Ishikawa (cell line): Measurements from ENCODE around the gene CRPPA.

Source experiments
- CEBPB ChIP-seq: IDR thresholded peaks from 2 replicates; pipeline ENCODE4 v1.6.1; 2012
- CREB1 ChIP-seq: IDR thresholded peaks from 2 replicates; pipeline ENCODE4 v1.6.1; 2012; ENCODE audit warnings: low read depth
- EGR1 ChIP-seq: IDR thresholded peaks from 2 replicates; pipeline ENCODE4 v1.6.1; 2012
- EP300 ChIP-seq: IDR thresholded peaks from 2 replicates; pipeline ENCODE4 v1.6.1; 2012; ENCODE audit warnings: borderline replicate concordance
- FOXM1 ChIP-seq: IDR thresholded peaks from 2 replicates; pipeline ENCODE4 v1.6.1; 2012; ENCODE audit warnings: low read depth, borderline replicate concordance
- MAX ChIP-seq: IDR thresholded peaks from 2 replicates; pipeline ENCODE4 v1.6.1; 2012
- NFIC ChIP-seq: IDR thresholded peaks from 2 replicates; pipeline ENCODE4 v1.6.1; 2012
- RAD21 ChIP-seq: IDR thresholded peaks from 2 replicates; pipeline ENCODE4 v1.6.1; 2012; ENCODE audit warnings: low read depth
- REST ChIP-seq: IDR thresholded peaks from 2 replicates; pipeline ENCODE4 v1.6.1; 2012; ENCODE audit warnings: low read depth, mild to moderate bottlenecking
- TAF1 ChIP-seq: IDR thresholded peaks from 2 replicates; pipeline ENCODE4 v1.6.1; 2012; ENCODE audit warnings: low read depth, mild to moderate bottlenecking
- TCF12 ChIP-seq: IDR thresholded peaks from 2 replicates; pipeline ENCODE4 v1.6.1; 2012; ENCODE audit warnings: low read depth
- TEAD4 ChIP-seq: IDR thresholded peaks from 2 replicates; pipeline ENCODE4 v1.6.1; 2012
- USF1 ChIP-seq: IDR thresholded peaks from 2 replicates; pipeline ENCODE4 v1.6.1; 2012
- YY1 ChIP-seq: IDR thresholded peaks from 2 replicates; pipeline ENCODE4 v1.6.1; 2012; ENCODE audit warnings: low read depth
- ZBTB7A ChIP-seq: IDR thresholded peaks from 2 replicates; pipeline ENCODE4 v1.6.1; 2012; ENCODE audit warnings: low read depth

Gene CRPPA

GRCh38 chr7:16432425-16432731 lies 11.0 kb upstream of the CRPPA start:
- TF ChIP-seq CREB1 = no peak

GRCh38 chr7:16431646-16432424 lies 10.5 kb upstream of the CRPPA start:
- no peak for TF ChIP-seq EGR1
- no peak for TF ChIP-seq ZBTB7A
- peak; percentile 81 for TF ChIP-seq RAD21
- no peak for TF ChIP-seq NFIC

- TF ChIP-seq TAF1 = no peak
- TF ChIP-seq MAX = no peak
- no peak for TF ChIP-seq RAD21
- TF ChIP-seq CREB1 = no peak
- no peak for TF ChIP-seq EGR1
- TF ChIP-seq REST = no peak
- no peak for TF ChIP-seq FOXM1
- TF ChIP-seq EP300 = no peak
- no peak for TF ChIP-seq TEAD4
- TF ChIP-seq TCF12 = no peak
These were observed 8.8 kb upstream of the CRPPA start for GRCh38 chr7:16430133-16430532.

- TF ChIP-seq EGR1 (no peak), YY1 (no peak), FOXM1 (no peak), REST (no peak), NFIC (no peak), CREB1 (no peak), MAX (no peak), EP300 (no peak), CEBPB (no peak), RAD21 (no peak), ZBTB7A (no peak), TCF12 (no peak), USF1 (no peak), TAF1 (no peak), TEAD4 (no peak)
These were observed 7.3 kb upstream of the CRPPA start for GRCh38 chr7:16428672-16429071.

GRCh38 chr7:16428182-16428581 lies 6.8 kb upstream of the CRPPA start:
- TF ChIP-seq EP300 = no peak
- no peak for TF ChIP-seq FOXM1
- TF ChIP-seq NFIC = no peak
- TF ChIP-seq ZBTB7A = no peak
- no peak for TF ChIP-seq REST
- TF ChIP-seq EGR1 = no peak
- no peak for TF ChIP-seq YY1
- TF ChIP-seq TCF12 = no peak

- TF ChIP-seq TEAD4 = no peak
- no peak for TF ChIP-seq YY1
- TF ChIP-seq EP300 = no peak
- no peak for TF ChIP-seq FOXM1
- TF ChIP-seq MAX = no peak
- TF ChIP-seq EGR1 = no peak
- TF ChIP-seq CEBPB = no peak
- TF ChIP-seq NFIC = no peak
- no peak for TF ChIP-seq REST
- TF ChIP-seq CREB1 = no peak
These were observed 2.4 kb upstream of the CRPPA start for GRCh38 chr7:16423761-16424160.
